WTC11 (cell line): ENCODE results near the gene PDE5A. TPM values are rescaled to one million over a fixed set of nuclear protein-coding genes. Genes with fewer than 3 reads are reported as not detected.

ENCODE experiments used
- ATAC-seq: fragments of 200-7000 bp; cut with Tn5 transposase; 2 replicates; pipeline ENCODE4 v1.10.0; 2021; ENCODE audit warnings: mild to moderate bottlenecking, moderate library complexity
- CTCF ChIA-PET: fragments of 300-600 bp; sonication (Branson Sonifier 250); formaldehyde crosslinking; loops from one replicate; lab custom pipeline; 2021; ENCODE audit warnings: antibody characterized with exemption; lab: Charles Lee
- POLR2A ChIA-PET: fragments of 350-600 bp; sonication (Branson Sonifier 250); formaldehyde crosslinking; loops from one replicate; lab custom pipeline; 2021; ENCODE audit warnings: antibody characterized with exemption; lab: Charles Lee
- DNase-seq: peaks from one replicate; pipeline ENCODE4 v3.0.0; 2021; ENCODE audit warnings: low spot score
- H3K27ac Mint-ChIP-seq: 2 replicates; pipeline ENCODE4 v1.8.0; 2021; ENCODE audit warnings: mixed read lengths
- H3K27me3 Mint-ChIP-seq: 2 replicates; pipeline ENCODE4 v1.8.0; 2021; ENCODE audit warnings: low read depth, mild to moderate bottlenecking, moderate library complexity, mixed read lengths
- H3K36me3 Mint-ChIP-seq: 2 replicates; pipeline ENCODE4 v1.8.0; 2021; ENCODE audit warnings: mixed read lengths
- H3K4me1 Mint-ChIP-seq: 2 replicates; pipeline ENCODE4 v1.8.0; 2022; ENCODE audit warnings: mixed read lengths
- H3K4me3 Mint-ChIP-seq: 2 replicates; pipeline ENCODE4 v1.8.0; 2021; ENCODE audit warnings: mild to moderate bottlenecking, moderate library complexity, mixed read lengths
- H3K9me3 Mint-ChIP-seq: 2 replicates; pipeline ENCODE4 v1.8.0; 2021; ENCODE audit warnings: mixed read lengths
- CREB1 ChIP-seq: sonication (generic); formaldehyde crosslinking; IDR thresholded peaks from 2 replicates; pipeline ENCODE4 v1.8.0; 2023; ENCODE audit warnings: mild to moderate bottlenecking, missing genetic modification reagents
- JAZF1 ChIP-seq: fragments of 250-450 bp; sonication (Bioruptor Pico); IDR thresholded peaks from 2 replicates; pipeline ENCODE4 v1.9.0; 2021; ENCODE audit warnings: moderate library complexity, mild to moderate bottlenecking, inconsistent platforms
- SMAD4 ChIP-seq: sonication (generic); formaldehyde crosslinking; IDR thresholded peaks from 2 replicates; pipeline ENCODE4 v1.8.0; 2022; ENCODE audit warnings: mild to moderate bottlenecking, missing genetic modification reagents
- TCF7 ChIP-seq: sonication (generic); formaldehyde crosslinking; IDR thresholded peaks from 2 replicates; pipeline ENCODE4 v1.8.0; 2022; ENCODE audit warnings: mild to moderate bottlenecking, low read depth, missing genetic modification reagents, moderate library complexity
- TEAD4 ChIP-seq: sonication (generic); formaldehyde crosslinking; IDR thresholded peaks from 2 replicates; pipeline ENCODE4 v1.8.0; 2022; ENCODE audit warnings: mild to moderate bottlenecking, missing genetic modification reagents
- ZNF138 ChIP-seq: sonication (generic); formaldehyde crosslinking; conservative IDR thresholded peaks from 2 replicates; pipeline ENCODE4 v1.8.1; 2022; ENCODE audit warnings: mild to moderate bottlenecking, moderate library complexity, missing genetic modification reagents
- ZNF317 ChIP-seq: sonication (generic); formaldehyde crosslinking; IDR thresholded peaks from 2 replicates; pipeline ENCODE4 v1.8.1; 2023; ENCODE audit warnings: low read depth, mild to moderate bottlenecking, moderate library complexity, missing genetic modification reagents, borderline replicate concordance
- ZNF396 ChIP-seq: fragments of 250-450 bp; sonication (Bioruptor Pico); IDR thresholded peaks from 2 replicates; pipeline ENCODE4 v1.8.0; 2021; ENCODE audit warnings: mild to moderate bottlenecking, moderate library complexity, borderline replicate concordance
- total RNA-seq: library from RNA; stranded (reverse); gene quantifications from 3 replicates; pipeline ENCODE4 v1.2.3, GENCODE V29; 2021
- TF ChIP-seq, protein P1 (sequence below): sonication (generic); formaldehyde crosslinking; IDR thresholded peaks from 2 replicates; pipeline ENCODE4 v1.8.0; 2022; ENCODE audit warnings: mild to moderate bottlenecking, missing genetic modification reagents
- TF ChIP-seq, protein P2 (sequence below): sonication (generic); formaldehyde crosslinking; conservative IDR thresholded peaks from 2 replicates; pipeline ENCODE4 v1.8.1; 2022; ENCODE audit warnings: mild to moderate bottlenecking, missing genetic modification reagents
- TF ChIP-seq, protein P3 (sequence below): fragments of 250-450 bp; sonication (Bioruptor Pico); IDR thresholded peaks from 2 replicates; pipeline ENCODE4 v1.9.0; 2021; ENCODE audit warnings: mild to moderate bottlenecking, borderline replicate concordance
- TF ChIP-seq, protein P4 (sequence below): sonication (generic); formaldehyde crosslinking; IDR thresholded peaks from 2 replicates; pipeline ENCODE4 v1.8.1; 2022; ENCODE audit warnings: low read depth, missing genetic modification reagents, borderline replicate concordance
- TF ChIP-seq, protein P5 (sequence below): sonication (generic); formaldehyde crosslinking; IDR thresholded peaks from 2 replicates; pipeline ENCODE4 v1.8.1; 2022; ENCODE audit warnings: mild to moderate bottlenecking, missing genetic modification reagents, moderate library complexity, borderline replicate concordance
- TF ChIP-seq, protein P6 (sequence below): sonication (generic); formaldehyde crosslinking; IDR thresholded peaks from 2 replicates; pipeline ENCODE4 v1.8.1; 2023; ENCODE audit warnings: mild to moderate bottlenecking, moderate library complexity, missing genetic modification reagents
- TF ChIP-seq, protein P7 (sequence below): sonication (generic); formaldehyde crosslinking; IDR thresholded peaks from 2 replicates; pipeline ENCODE4 v1.8.0; 2023; ENCODE audit warnings: missing genetic modification reagents
- TF ChIP-seq, protein P8 (sequence below): sonication (generic); formaldehyde crosslinking; IDR thresholded peaks from 2 replicates; pipeline ENCODE4 v1.8.1; 2022; ENCODE audit warnings: missing genetic modification reagents, borderline replicate concordance
- TF ChIP-seq, protein P9 (sequence below): sonication (generic); formaldehyde crosslinking; IDR thresholded peaks from 2 replicates; pipeline ENCODE4 v1.8.1; 2023; ENCODE audit warnings: mild to moderate bottlenecking, missing genetic modification reagents, moderate library complexity
- TF ChIP-seq, protein P10 (sequence below): fragments of 250-450 bp; sonication (Bioruptor Pico); IDR thresholded peaks from 2 replicates; pipeline ENCODE4 v1.9.0; 2021; ENCODE audit warnings: mild to moderate bottlenecking

The PDE5A gene
- total RNA-seq, 1 experiment from 2014 or later = 25.6 TPM

DNA sequence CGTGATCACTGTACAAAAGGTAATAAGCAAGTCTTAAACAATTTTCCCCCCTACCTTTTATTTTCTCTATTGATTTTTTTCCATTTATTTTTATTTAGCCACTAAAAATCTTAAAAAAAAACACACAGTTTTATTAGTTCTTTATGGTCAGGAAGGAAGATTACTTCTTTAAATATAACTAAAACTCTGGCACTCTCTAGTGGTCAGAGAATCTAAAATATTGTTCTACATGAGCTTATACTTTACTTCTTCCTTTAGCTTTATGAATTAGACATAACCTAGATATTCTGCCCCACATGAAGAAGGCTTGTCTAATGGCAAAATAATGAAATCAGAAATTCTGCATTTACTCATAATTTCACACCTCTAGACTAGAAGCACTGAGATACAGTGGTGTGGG is 135.2 kb downstream of the PDE5A start (continued):
- TF ChIP-seq, protein P1, sequence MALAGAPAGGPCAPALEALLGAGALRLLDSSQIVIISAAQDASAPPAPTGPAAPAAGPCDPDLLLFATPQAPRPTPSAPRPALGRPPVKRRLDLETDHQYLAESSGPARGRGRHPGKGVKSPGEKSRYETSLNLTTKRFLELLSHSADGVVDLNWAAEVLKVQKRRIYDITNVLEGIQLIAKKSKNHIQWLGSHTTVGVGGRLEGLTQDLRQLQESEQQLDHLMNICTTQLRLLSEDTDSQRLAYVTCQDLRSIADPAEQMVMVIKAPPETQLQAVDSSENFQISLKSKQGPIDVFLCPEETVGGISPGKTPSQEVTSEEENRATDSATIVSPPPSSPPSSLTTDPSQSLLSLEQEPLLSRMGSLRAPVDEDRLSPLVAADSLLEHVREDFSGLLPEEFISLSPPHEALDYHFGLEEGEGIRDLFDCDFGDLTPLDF (CRISPR knock-in tag) = no peak

DNA sequence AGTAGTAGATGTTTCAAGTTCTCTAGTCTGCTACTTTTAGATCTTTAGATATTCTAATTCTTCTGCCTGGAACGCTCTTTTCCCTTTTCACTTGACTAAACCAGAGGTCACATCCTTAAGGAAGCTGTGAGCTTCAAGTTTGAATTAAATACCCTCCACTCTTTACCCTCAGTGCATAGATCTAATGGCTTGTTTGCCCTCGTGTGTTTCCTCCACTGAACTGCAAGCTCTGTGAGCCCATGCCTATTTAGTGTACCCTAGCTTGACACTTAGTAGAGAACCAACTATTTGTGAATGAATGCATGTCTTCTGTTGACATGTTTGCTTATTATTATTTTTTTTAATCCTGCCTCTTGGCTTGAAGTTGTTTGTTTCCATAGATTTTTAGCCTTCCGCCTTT is 138.3 kb downstream of the PDE5A start:
- peaks cover 1% of the 10 kb centered on the region; the same call in 1 of the 2 replicates for H3K27me3 Mint-ChIP-seq
- peaks cover 20% of the 10 kb centered on the region for H3K9me3 Mint-ChIP-seq
- H3K4me3 Mint-ChIP-seq = no peak overlapping the region
- ChIA-PET CTCF (interaction anchor here (0.6 to 1.4 kb wide), 11 partner anchors 14 to 523 kb away, joined by 3 to 9 read pairs (median 4); no protein-coding TSS in a partner anchor), POLR2A (no interaction called here)
- peak; percentile 11 for DNase-seq
- no peak overlapping the region for H3K27ac Mint-ChIP-seq
- no peak for TF ChIP-seq SMAD4 (CRISPR knock-in tag)
- TF ChIP-seq, protein P2, sequence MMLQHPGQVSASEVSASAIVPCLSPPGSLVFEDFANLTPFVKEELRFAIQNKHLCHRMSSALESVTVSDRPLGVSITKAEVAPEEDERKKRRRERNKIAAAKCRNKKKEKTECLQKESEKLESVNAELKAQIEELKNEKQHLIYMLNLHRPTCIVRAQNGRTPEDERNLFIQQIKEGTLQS (CRISPR knock-in tag) = no peak
- TF ChIP-seq, protein P3, sequence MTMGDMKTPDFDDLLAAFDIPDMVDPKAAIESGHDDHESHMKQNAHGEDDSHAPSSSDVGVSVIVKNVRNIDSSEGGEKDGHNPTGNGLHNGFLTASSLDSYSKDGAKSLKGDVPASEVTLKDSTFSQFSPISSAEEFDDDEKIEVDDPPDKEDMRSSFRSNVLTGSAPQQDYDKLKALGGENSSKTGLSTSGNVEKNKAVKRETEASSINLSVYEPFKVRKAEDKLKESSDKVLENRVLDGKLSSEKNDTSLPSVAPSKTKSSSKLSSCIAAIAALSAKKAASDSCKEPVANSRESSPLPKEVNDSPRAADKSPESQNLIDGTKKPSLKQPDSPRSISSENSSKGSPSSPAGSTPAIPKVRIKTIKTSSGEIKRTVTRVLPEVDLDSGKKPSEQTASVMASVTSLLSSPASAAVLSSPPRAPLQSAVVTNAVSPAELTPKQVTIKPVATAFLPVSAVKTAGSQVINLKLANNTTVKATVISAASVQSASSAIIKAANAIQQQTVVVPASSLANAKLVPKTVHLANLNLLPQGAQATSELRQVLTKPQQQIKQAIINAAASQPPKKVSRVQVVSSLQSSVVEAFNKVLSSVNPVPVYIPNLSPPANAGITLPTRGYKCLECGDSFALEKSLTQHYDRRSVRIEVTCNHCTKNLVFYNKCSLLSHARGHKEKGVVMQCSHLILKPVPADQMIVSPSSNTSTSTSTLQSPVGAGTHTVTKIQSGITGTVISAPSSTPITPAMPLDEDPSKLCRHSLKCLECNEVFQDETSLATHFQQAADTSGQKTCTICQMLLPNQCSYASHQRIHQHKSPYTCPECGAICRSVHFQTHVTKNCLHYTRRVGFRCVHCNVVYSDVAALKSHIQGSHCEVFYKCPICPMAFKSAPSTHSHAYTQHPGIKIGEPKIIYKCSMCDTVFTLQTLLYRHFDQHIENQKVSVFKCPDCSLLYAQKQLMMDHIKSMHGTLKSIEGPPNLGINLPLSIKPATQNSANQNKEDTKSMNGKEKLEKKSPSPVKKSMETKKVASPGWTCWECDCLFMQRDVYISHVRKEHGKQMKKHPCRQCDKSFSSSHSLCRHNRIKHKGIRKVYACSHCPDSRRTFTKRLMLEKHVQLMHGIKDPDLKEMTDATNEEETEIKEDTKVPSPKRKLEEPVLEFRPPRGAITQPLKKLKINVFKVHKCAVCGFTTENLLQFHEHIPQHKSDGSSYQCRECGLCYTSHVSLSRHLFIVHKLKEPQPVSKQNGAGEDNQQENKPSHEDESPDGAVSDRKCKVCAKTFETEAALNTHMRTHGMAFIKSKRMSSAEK (CRISPR knock-in tag) = no peak
- H3K36me3 Mint-ChIP-seq = peaks cover 24% of the 10 kb centered on the region
- H3K4me1 Mint-ChIP-seq = no peaks in the 10 kb centered on the region
- peak; percentile 98 for ATAC-seq

DNA sequence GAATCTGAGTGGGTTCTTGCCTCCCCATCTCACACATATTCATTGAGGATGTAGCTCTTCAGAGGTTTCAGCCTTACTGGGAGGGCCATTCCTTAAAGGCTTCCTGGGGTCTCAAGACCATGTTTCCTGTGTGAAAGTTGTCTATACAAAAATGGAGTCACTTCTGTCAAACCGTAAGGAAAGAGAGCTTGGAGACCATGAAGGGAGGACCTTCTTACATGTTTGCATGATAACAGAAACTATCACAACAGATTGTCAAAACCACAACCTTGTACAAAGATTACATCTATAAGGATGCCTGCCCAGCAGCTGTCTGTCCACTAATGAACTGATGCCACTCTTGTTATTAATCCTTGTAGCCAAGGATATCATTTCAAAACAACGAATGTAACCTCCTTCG is 139.3 kb downstream of the PDE5A start:
- ChIA-PET CTCF (no interaction called here), POLR2A (no interaction called here)
- no peak overlapping the region for H3K27ac Mint-ChIP-seq
- TF ChIP-seq TCF7 (CRISPR knock-in tag) = no peak
- TF ChIP-seq, protein P4, sequence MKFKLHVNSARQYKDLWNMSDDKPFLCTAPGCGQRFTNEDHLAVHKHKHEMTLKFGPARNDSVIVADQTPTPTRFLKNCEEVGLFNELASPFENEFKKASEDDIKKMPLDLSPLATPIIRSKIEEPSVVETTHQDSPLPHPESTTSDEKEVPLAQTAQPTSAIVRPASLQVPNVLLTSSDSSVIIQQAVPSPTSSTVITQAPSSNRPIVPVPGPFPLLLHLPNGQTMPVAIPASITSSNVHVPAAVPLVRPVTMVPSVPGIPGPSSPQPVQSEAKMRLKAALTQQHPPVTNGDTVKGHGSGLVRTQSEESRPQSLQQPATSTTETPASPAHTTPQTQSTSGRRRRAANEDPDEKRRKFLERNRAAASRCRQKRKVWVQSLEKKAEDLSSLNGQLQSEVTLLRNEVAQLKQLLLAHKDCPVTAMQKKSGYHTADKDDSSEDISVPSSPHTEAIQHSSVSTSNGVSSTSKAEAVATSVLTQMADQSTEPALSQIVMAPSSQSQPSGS (CRISPR knock-in tag) = no peak
- TF ChIP-seq, protein P5, sequence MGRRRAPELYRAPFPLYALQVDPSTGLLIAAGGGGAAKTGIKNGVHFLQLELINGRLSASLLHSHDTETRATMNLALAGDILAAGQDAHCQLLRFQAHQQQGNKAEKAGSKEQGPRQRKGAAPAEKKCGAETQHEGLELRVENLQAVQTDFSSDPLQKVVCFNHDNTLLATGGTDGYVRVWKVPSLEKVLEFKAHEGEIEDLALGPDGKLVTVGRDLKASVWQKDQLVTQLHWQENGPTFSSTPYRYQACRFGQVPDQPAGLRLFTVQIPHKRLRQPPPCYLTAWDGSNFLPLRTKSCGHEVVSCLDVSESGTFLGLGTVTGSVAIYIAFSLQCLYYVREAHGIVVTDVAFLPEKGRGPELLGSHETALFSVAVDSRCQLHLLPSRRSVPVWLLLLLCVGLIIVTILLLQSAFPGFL (CRISPR knock-in tag) = no peak
- TF ChIP-seq, protein P6, sequence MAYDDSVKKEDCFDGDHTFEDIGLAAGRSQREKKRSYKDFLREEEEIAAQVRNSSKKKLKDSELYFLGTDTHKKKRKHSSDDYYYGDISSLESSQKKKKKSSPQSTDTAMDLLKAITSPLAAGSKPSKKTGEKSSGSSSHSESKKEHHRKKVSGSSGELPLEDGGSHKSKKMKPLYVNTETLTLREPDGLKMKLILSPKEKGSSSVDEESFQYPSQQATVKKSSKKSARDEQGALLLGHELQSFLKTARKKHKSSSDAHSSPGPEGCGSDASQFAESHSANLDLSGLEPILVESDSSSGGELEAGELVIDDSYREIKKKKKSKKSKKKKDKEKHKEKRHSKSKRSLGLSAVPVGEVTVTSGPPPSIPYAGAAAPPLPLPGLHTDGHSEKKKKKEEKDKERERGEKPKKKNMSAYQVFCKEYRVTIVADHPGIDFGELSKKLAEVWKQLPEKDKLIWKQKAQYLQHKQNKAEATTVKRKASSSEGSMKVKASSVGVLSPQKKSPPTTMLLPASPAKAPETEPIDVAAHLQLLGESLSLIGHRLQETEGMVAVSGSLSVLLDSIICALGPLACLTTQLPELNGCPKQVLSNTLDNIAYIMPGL = no peak
- TF ChIP-seq ZNF138 (CRISPR knock-in tag) = no peak
- TF ChIP-seq, protein P7, sequence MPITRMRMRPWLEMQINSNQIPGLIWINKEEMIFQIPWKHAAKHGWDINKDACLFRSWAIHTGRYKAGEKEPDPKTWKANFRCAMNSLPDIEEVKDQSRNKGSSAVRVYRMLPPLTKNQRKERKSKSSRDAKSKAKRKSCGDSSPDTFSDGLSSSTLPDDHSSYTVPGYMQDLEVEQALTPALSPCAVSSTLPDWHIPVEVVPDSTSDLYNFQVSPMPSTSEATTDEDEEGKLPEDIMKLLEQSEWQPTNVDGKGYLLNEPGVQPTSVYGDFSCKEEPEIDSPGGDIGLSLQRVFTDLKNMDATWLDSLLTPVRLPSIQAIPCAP (CRISPR knock-in tag) = no peak
- TF ChIP-seq, protein P8, sequence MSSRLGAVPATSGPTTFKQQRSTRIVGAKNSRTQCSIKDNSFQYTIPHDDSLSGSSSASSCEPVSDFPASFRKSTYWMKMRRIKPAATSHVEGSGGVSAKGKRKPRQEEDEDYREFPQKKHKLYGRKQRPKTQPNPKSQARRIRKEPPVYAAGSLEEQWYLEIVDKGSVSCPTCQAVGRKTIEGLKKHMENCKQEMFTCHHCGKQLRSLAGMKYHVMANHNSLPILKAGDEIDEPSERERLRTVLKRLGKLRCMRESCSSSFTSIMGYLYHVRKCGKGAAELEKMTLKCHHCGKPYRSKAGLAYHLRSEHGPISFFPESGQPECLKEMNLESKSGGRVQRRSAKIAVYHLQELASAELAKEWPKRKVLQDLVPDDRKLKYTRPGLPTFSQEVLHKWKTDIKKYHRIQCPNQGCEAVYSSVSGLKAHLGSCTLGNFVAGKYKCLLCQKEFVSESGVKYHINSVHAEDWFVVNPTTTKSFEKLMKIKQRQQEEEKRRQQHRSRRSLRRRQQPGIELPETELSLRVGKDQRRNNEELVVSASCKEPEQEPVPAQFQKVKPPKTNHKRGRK (CRISPR knock-in tag) = no peak
- TF ChIP-seq, protein P9, sequence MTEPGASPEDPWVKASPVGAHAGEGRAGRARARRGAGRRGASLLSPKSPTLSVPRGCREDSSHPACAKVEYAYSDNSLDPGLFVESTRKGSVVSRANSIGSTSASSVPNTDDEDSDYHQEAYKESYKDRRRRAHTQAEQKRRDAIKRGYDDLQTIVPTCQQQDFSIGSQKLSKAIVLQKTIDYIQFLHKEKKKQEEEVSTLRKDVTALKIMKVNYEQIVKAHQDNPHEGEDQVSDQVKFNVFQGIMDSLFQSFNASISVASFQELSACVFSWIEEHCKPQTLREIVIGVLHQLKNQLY (CRISPR knock-in tag) = no peak
- TF ChIP-seq JAZF1 = no peak
- TF ChIP-seq, protein P10, sequence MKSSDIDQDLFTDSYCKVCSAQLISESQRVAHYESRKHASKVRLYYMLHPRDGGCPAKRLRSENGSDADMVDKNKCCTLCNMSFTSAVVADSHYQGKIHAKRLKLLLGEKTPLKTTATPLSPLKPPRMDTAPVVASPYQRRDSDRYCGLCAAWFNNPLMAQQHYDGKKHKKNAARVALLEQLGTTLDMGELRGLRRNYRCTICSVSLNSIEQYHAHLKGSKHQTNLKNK (CRISPR knock-in tag) = no peak
- TF ChIP-seq ZNF317 = no peak
- no peak for TF ChIP-seq CREB1 (CRISPR knock-in tag)
- no peak for TF ChIP-seq TEAD4 (CRISPR knock-in tag)
- no peak for TF ChIP-seq ZNF396 (CRISPR knock-in tag)

More for the DNA sequence above, 139.3 kb downstream of the PDE5A start:
- no peaks in the 10 kb centered on the region for H3K4me1 Mint-ChIP-seq
- H3K27me3 Mint-ChIP-seq = peaks cover 9% of the 10 kb centered on the region
- peaks cover 30% of the 10 kb centered on the region for H3K9me3 Mint-ChIP-seq
- H3K4me3 Mint-ChIP-seq = no peak overlapping the region
- DNase-seq (no peak), ATAC-seq (no peak)
- peaks cover 28% of the 10 kb centered on the region for H3K36me3 Mint-ChIP-seq
